ENCODE measurements around the gene CITED2.
"Not testable (repeated sequence)": the region's sequence is repeated elsewhere in the genome, so short reads cannot be mapped to it uniquely, and the experiment has no call there.

Gene CITED2

DNA sequence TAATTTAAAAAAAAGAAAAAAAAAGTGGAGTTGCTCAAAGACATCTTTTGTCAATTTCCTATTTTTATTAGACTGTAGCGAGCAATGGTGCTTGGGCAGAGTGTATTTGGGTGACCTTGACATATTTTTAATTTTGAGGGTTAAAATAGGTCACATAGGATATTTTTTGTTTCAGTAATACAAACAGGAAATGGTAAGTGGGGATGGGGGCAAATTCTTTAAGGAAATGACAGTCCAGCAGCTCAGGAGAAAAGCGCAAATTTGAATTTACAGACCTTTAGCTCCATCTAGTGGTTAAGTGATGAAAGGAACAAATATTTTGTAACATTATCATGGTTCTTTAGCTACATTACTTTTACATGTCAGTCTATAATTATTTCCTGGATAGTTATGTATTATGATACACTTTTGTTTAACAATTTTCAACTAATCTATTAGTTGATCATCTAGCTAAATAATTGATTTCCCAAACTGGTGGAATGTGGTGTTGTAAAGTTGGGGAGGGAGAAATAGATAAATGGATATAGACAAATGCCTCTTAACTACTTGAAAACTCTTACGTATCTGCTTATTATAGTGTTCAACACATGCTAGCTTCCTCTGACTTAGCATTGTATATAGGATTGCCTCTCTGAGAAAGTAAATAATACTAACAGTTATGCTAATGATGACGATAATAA lies 10.0 kb downstream of the CITED2 start:
- DNase-seq: no peak

DNA sequence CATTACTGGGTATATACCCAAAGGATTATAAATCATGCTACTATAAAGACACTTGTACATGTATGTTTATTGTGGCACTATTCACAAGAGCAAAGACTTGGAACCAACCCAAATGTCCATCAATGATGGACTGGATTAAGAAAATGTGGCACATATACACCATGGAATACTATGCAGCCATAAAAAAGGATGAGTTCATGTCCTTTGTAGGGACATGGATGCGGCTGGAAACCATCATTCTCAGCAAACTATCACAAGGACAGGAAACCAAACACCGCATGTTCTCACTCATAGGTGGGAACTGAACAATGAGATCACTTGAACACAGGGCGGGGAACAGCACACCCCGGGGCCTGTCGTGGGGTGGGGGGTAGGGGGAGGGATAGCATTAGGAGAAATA lies 10.7 kb downstream of the CITED2 start:
- DNase-seq: not testable (repeated sequence)

DNA sequence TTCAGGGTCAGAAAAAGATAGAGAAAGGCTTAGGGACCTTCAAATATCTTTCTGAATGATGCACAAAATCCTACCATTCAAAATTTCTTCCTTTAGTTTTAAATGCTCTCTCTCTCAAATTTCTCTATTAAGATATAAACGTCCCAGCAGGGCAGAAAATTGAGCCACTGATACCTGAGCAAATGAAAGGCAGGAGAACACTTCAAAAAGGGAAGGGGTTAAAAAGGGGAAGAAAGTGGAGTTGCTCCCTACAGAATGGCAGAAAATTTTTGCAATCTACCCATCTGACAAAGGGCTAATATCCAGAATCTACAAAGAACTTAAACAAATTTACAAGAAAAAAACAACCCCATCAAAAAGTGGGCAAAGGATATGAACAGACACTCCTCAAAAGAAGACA lies 11.3 kb downstream of the CITED2 start:
- DNase-seq: not testable (repeated sequence)

DNA sequence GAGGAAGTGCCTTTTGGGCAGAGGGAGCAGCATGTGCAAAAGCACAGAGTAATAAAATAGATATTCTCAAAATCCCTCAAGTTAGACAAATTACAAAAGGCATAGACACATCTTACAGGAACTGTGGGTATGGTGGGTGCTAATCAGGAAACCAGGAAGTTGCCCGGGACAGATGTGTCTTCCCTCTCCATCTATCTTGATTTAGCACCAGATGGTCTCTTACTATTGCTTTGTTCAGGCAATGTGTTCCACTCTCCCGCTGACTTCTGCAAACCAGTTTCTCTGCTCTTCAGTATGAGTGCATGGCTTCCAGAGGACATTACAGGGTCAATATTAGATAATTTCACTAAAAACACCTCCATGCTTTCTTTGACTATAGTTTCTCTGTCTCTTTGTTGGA lies 13.2 kb downstream of the CITED2 start:
- DNase-seq: no peak

DNA sequence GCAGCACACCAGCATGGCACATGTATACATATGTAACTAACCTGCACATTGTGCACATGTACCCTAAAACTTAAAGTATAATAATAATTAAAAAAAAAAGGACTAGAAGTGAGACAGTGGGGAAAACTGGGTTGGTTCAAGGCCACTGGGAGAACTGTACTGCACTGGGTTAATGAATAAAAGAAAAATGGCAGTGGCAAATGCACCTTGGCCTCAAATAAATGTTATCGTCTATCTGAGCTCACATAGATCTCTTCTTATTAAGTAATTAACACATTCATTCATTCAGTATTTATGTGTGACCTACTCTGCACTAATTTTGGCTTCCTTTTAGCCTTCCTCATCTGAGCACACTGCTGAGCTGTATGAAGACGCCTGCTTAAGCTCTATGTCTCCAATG lies 17.5 kb downstream of the CITED2 start:
- no peak for DNase-seq

DNA sequence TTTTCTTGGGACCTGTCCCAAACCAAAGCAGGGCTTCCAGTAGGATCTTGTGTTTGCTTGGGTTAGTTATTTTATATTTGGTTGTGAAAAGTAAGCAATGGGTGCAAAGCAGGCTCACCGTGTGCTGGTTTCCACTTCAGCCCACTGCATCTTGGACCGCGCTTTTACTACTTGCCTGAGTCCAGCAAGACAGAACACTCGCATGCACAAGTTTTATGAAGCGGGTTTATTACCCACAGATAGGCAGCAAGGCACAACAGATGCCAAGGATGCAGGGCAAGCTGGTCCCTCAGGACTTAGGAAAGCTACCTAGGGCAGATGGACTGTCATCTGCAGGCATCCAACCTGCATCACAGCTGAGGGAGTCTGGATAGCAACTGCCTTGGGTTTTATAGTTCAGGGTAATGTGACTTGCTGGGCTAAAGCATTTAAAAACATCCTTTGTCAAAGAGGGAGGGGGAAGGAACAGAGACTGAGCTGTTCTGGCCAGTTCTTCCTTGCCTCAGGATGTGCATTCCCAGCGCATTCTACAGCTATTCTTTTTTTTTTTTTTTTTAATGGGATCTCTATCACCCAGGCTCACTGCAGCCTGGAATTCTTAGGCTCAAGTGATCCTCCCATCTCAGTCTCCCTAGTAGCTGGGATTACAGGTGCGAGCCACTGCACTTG lies 18.5 kb downstream of the CITED2 start:
- no peak for DNase-seq

DNA sequence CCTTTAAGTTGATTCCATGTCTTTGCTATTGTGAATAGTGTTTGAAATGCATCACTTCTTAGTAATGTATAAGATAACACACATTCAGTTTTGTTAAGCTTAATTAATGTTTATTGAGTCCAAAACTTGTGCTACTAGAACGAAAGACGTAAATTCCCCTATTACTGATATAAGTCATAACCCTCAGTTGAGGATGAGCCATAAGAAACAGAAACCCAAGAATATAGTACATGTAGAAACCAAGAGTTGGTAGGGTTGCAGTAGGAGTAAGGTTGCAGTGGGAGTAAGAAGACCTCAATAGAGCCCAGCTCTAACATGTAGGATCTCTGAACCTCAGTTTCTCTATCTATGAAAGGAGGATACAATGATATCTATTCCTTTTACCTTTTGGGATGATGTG lies 19.3 kb downstream of the CITED2 start:
- no peak for DNase-seq

DNA sequence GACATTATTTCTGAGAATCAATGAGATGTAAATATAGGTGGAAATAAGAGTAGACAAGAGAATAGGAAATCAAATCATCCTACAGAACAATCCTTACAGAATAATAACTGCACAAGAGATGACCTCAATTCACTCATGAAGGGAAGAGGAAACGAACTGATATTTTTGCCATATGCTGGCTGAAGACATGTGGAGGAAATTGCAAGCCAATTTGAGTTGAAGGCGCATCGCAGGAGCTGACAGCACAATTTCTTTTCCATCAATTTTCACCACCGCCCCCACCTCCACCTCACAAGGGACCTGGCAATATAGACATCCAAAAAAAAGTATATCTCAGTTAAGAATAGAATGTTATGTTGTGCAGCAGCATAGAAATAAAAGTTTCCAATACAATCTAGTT lies 20.3 kb downstream of the CITED2 start:
- no peak for DNase-seq

DNA sequence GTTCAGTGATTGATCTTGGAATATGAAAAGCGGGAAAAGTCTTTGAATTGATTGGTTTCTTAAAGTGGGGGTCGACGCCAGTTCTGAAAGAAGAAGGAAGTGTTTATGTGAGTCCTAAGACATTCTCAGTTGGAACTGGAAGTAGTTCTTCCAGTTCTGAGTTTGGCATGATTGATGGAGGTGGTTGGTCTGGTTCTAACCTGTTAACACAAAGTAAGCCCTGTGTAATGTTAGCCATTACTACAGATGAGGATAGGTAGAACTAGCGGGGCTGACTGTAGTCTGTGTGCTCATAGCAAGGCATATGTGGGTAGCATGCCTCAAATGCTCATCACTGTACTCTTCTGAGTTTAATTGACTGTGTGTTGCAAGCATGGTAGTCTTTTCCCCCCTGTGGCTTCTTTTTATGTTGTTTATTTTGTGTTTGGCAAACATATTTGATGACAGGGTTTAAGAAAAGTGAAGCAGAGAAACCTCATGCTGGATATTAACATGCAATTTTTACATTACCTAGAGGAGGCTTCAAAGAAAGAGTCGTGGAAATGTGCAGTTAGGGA lies 24.9 kb downstream of the CITED2 start:
- DNase-seq: no peak

DNA sequence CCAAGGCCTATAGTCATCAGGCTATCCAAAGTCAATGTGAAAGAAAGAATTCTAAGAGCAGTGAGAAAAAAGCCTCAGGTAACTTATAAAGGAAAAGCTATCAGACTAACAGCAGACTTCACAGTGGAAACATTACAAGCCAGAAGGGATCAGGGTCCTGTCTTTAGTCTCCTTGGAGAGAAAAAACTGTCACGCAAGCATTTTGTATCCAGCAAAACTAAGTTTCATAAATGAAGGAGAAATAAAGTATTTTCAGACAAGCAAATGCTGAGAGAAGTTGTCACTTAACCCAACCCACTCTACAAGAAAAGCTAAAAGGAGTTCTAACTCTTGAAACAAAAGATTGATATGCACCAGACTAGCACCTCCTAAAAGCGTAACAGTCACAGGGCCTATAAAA lies 28.1 kb downstream of the CITED2 start:
- no peak for DNase-seq

DNA sequence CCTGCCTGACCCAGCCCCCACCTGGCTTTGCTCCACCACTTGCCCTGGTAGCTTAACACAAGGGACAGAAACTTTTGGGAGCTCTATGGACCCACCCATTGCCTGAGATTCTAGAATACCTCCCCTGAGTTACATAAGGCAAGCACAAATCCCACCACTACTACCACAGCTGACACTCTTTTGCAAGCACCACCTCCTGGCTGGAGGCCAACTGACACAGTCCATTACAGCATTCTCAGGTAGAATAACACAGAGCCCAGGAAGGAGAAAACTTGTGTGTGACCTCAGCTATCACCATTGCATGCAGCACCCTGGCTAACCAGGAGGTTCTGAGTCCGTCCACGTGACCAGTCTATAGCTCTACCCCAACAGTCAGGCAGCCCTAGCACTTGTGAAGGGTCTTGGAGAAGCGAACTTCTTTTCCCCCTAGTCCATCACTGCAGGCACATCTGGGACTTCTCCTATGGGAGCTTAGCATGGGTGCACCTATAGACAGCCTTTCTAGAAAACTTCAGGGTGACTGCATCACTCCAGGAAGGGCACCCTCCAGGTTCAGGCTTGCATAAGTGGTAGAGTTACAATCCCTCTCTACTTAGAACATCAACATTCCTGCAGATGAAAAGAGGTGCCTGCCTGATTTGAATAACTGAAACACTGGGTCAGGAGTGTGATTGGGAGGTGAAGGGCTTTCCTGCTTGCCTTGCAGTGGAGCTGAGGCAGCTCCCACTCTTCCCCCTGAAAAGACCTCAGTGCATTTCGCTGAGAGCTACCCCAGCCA lies 30.1 kb downstream of the CITED2 start:
- DNase-seq: no peak

DNA sequence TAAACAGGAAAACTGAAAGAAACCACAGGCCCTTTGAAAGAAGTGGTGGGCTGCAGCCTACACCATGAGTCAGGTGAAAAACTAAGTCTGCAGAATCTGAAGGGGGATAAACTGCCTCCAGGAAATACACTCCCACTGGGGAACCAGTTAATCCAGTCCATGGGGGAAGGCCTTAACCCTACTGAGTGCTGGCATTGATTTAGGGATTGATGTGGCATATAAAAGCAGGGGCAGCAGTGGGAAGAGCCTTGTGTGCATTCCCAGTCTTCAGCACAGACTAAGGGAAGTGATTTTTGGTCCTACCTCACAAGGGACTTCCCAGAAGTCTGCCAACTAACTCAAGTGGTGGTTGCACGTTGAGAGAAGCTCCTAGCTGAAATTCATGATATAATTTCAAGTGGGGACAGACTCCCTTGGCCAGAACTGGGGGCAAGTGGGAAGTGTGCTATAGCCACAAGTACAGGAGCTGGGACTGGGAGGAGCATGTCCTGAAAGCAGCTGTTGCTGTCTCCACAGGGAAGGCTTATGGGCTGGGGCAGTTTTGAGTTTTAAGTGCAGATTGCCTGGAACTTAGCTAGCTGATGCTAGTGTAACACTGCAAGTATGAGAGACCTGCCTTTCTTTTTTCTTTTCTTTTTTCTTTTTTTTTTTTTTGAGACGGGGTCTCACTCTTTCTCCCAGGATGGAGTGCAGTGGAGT lies 31.2 kb downstream of the CITED2 start:
- DNase-seq: no peak

DNA sequence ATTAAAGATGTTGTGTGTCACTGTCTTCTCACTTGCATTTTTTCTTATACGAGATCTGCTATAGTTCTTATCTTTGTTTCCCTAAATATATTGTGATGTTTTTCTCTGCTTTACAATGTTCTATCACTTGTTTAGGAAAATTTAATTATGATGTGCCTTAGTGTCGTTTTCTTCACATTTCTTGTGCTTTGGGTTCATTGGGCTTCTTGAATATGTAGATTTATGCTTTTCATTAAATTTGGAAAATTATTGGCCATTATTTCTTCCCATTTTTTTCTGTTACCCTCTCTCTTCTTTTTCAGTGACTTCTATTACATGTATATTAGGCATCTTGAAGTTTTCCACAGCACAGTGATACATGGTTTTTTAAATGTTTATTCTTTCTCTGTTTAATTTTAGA lies 33.4 kb downstream of the CITED2 start:
- DNase-seq: no peak

DNA sequence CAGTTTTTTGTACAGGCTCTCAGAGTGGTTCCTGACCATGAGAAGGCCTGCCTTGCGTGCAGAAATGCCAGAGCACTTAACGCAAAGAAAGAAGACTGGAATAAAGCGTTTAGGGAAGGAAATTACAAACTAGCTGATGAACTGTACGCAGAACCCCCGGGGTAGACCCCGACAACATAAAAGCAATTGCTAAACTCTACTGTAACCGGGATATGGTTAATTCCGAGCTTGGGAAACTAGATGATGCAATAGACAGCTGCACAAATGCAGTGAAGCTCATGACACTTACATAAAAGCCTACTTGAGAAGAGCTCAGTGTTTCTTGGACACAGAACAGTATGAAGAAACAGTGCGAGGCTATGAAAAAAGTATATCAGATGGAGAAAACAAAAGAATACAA lies 35.7 kb downstream of the CITED2 start:
- no peak for DNase-seq

DNA sequence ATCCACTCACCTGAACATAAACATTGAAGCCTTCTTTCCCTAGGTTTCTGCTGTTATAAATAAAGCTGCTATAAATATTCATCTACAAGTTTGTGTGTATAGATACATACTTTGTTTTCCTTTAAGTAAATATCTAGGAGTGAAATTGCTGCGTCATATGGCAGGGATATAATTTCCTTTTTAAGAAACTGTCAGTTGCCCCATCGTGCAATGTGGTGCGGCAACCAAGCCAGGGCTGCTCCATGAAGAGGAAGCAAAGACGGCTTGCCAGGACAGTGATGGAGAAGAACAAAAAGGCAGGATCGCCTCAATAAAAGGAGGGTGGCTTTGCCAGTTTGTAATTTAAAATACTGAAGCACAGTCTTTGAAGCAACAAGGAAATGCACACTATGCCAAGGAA lies 36.6 kb downstream of the CITED2 start:
- DNase-seq: no peak

DNA sequence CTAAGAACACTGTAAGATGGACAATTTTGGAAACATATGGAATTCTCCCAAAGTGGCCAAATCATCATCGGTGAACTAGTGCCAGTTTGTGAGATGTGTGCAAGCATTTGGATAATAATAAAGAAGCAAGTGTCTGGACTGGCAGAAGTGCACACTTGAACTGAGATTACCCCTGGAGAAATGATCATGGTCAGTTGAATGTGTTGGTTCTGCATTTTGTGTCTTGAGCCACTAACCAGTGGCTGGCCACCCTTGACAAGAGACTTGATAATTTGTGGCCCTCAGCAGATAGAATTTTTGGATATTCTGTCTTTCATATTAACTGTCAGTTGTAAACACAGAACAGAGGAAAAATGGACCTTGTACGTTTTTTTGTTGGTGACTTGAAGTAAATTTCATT lies 37.4 kb downstream of the CITED2 start:
- DNase-seq: no peak

DNA sequence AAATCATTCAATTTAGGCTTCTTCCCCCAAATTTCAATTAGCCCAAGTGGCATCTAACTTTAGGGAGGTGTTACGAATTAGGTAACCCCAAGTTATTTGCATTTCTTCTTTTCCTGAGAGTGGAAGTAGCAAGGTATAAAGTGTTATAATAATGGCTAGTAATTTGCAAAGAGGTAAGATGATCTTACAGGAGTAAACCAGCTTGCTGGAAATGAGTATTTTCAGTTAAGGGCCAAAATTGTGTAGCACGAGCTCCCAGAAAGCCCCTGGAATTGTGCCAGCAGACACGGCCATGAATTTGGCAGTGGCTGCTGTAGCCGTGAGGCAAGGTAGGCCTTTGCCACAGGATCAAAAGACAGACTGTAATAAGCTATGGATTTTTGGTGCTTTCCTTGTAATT lies 38.0 kb downstream of the CITED2 start:
- DNase-seq: no peak

DNA sequence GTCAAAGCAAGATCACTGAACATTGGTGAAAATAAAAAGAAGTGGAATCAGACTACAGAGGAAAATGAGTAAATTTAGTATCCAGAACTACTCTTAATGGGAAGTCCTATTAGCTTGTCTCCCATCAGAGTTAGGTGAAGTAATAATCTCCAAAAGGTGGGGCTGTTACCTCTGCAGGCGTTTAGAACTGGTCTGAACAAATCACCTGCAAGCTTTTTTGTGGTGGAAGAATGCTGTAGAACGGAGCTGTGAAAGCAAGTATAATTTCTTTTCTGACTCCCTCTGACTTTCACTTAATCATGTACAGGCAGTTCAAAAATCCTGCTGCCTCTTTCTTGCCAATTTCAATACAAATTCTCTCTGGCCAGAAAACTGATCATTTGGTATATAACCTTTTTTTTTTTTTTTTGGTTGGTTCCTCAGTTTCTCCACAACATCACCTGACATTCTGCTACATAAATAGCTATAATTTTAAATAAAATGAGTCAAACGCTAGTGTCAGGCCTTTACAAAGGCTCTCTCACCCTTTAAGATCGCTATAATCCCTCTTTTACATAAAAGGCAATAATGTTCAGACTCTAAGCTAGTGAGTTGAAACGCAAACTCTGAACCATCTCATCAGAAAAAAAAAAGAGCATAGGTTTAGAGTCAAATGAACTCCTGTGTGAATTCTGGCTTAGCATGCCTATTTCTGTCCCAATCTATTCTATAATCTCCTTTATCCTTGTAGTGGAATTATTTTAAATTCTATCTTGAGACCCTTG lies 38.8 kb downstream of the CITED2 start:
- DNase-seq: no peak

DNA sequence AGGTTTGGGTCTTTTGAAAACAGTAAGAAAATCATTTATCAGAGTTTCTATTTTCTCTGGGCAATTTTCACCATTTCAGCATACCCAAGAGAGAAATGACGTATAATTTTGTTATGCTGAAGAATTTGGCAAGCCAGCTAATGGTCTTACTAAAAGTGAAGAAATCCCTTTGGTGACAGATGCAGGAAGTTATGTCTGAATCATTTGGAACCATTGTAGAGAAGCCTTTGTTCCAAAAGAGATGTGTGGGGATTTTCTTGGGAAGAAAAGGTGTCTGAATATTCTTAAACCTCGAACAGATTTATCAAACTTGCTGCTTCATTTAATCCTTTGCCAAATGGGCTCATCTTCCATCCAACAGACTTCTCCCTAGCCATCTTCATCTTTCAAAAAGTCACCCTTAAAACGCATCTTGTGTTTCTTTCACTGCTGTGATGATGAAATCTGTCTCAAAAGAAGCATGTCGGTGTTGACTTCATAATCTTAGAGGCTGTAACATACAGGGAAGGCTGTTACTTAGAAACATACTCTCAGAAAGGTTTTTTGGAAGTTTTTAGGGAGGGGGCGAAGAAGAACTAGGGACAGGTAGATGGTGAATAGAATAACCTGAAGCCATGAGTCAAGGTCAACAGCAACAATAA lies 39.5 kb downstream of the CITED2 start:
- no peak for DNase-seq

DNA sequence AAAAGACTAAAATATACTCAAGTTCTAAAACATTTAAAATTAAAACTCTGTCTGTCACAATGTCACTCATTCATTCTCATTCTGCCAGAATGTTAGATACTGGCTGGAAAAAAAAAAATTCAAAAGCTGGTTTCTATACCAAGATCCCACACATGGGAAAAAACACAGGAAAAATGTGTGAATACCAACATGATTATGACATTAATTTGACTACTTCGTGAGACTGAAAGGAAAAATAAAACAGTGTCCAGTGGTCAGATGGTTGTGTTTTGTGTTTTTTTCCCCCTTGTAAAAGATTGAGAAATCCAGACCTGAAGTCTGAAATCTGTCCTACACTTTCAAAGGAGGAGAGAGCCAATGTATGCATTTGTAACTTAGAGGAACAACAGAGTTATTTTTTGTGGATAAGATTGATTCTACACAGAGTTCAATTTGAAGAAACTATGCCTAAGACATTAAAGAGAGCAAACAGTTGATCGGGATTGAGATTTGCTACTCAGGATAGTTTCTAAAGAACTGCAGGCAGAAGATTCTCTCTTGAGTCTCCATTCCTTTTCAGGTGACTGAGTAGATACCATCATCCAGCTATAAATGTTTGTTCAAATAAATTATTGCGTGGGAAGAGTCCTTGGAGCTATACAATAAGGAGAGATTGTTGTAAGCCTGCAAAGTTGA lies 43.5 kb downstream of the CITED2 start:
- DNase-seq: no peak

DNA sequence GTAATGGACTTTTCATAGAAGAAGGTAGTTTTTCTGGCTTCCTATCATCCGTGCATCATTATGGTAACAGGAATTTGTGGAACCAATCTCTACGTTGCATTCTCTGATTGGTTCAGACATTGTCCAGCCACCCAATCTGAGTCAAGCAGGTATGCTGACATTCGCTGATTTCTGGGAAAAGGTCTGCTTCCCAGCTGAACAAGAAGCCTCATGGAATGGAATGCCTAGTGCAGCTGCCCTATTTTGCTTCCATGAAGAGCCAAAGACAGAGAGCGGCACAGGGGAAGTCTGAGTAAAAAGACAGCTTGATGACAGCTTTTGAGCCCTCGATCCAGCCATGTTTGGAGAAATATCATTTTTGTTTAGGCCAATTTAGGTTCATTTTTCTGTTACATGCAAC lies 44.1 kb downstream of the CITED2 start:
- DNase-seq: no peak
